HG03521 (cell line): Measurements from ENCODE around the gene GLT6D1.

Experiments
- ATAC-seq: cut with Tn5 transposase; IDR thresholded peaks from one replicate; pipeline ENCODE4 v1.9.1; 2021; ENCODE audit warnings: mild to moderate bottlenecking, moderate library complexity; ENCODE audit not compliant: unreplicated experiment

Gene GLT6D1

DNA sequence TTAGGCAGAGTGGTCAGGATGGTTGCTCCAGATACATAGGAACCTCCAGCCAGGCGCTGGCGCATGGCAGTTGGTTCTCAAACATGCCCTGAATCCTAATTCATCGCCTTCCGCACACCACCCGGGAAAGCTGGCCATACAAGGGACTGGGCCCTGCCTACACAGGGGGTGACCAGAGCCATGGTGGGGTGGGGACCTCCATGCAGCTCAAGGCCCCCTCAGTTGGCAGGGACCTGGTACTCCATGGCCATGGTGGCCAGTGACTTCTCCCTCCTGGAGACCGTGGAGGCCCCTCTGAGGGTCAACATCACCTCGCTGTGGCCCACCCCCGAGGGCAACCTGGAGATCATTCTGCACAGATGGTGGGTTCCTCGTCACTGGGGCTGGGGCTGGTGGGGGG, 51.0 kb downstream of the GLT6D1 start:
- ATAC-seq = no peak

DNA sequence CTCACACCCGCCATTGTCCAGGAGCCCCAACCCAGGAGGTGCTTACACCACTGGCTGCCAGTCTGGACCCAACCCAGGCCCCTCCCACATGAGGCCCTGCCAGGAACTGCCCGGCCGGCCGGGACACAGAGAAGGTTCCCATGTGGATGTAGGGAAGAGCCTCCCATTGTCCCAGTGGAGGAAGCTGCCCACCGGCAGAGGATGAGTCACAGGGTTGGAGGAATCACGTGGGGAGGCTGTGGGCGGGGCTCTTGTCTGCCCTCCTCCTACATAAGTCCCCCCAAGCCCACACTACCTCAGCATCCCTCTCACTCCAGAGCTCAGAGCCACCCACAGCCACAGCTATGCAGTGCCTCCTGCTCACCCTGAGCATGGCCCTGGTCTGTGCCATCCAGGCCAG, 51.7 kb downstream of the GLT6D1 start:
- ATAC-seq = no peak

- ATAC-seq = no peak
Measured at GRCh38 chr9:135586601-135587109, 52.7 kb downstream of the GLT6D1 start.

GRCh38 chr9:135584934-135585333, 54.4 kb downstream of the GLT6D1 start:
- ATAC-seq = no peak

DNA sequence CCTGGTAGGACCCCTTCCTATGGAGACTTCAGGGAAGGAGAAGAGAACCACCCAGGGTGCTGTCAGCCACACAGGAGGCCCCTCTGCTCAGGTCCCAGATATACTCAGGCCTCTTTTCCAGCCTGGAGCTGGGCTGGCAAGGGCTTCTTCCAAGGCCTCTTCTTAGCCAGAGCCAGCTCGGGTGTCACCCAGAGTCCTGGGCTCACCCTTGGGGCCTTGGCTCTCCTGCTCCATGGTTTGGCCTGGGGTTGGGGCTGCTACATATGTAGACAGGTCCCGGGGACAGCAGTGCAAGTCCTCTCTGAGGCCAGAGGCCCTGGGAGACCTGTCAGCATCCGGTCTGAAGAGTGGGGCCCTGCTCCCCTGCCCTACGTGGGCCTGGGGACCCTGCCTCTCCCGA, 55.0 kb downstream of the GLT6D1 start:
- ATAC-seq = no peak

DNA sequence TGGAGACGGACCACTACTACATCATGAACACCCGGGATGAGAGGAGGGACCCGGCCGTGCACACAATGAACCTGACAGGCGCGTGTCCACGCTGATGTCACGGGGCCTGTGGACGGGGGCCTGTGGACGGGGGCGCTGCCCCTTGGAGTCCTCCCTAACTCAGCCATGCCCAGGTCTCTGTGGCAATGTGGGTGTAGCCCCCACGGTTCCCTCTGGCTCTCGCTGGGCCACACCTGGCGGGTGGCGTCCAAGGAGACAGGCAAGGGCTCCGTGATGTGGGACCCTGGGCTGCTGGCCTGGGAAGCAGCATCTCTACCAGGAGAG, 55.7 kb downstream of the GLT6D1 start:
- no peak for ATAC-seq

- no peak for ATAC-seq
Measured at GRCh38 chr9:135582966-135583687, 56.2 kb downstream of the GLT6D1 start.

DNA sequence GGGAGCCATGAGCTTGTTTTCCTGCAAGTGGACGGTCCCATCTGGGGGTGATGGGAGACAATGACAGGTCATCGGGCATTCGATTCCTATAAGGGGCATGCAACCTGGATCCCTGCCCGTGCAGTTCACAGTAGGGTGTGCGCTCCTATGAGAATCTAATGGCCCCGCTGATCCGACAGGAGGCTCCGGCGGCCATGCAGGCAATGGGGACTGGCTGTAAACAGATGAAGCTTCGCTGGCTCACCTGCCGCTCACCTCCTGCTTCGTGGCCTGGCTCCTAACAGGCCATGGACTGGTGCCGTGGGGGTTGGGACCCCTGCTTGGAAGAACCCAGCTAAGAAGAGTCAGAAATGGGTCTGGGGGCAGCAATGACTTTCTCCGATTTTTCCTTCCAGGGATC, 56.8 kb downstream of the GLT6D1 start:
- ATAC-seq = no peak

DNA sequence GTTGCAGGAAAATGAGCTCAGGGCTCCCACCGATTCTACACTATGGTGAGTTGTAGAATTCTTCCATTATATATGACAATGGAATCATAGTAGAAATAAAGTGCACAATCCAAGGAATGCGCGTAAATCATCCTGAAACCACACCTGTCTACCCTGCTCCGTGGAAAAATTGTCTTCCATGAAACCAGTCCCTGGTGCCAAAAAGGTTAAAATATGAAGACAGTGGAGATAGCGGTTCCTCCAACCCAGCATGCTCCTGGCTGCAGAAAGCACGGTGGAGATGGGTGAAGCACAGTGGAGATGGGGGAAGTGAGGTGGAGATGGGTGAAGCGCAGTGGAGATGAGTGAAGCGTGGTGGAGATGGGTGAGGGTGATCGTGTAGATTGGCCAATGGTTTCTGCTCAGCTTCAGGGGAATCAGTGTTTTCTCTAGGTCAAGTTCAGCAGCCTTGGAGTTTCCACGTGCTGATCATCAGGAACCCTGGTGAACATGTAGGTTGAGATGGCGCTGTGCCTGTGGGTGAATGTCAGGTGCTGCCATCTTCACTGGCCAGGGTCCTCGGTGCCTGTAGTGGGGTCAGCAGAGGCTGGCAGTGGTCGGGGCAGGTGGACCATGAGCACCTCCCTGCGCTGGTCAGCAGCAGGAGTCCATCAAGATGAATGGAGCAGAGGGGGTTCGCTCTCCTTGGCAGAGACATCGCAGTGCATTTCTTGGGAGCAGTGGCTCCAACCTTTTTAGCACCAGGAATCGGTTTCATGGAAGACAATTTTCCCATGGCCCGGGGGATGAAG, 57.5 kb downstream of the GLT6D1 start:
- no peak for ATAC-seq

DNA sequence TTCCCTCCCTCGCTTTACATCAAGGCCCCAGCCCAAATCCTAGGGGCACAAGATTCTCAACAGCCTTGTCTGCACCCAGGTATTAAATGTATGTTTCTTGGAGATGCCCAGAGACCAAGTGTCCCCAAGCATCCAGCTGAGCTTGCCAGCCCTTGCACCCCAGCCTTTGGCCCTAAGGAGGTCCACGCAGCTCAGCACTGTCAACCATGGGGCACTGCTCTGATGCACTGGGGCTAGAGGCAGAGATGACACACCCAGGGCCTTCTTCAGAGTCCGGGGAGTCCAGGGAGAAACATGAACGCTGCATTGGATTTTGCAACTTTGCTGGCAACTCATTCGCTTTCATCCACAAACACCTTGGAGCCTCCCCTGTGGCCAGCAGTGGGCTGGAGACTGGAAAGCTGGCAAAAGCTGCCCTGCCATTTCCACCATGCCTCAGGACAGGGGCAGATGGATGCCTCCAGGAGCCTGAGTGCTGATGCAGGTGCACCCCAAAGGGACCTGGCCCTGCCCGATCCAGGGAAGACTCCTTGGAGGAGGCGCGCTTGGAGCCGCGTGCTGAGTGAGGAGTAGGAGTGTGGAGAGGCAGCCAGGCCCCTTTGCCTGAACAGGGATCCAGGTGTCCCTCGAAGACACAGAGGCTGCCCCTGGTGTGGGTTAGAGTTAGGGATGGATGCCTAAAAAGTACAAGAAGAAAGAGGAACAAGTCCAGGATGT, 58.5 kb downstream of the GLT6D1 start:
- no peak for ATAC-seq

DNA sequence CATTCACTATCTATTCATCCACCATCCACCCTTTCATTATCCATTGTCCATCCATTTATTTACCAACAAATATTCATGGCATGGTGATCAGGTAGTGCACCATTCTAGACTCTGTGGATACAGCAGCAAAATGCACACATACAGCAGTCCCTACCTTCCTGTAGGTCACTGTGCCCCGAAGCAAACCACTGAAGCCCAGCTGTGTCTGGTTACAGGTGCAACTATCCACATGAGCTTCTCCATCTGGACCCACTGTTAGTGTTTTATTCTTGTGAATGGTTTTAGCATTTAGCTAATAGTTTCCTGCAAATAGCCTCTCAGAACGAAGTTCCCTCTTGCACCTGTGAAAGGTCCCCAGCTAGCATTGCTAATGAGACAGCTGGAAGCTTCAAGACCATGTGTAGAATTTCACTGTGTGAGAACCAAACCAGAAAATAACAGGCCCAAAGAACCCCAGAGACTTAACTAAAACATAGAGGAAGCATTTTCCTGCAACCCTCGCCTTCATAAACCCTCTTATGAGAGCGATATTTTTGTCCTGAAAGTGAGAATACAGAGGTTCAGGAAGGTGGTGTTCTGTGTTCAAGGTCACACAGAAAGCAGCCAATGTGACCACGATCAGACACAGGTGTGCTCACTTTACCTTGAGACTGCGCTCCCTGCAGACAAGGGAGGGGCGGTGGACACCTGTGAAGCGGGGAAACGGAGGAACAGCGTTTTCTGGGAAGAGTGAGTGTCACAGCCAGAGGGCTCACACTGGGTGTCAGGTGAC, 59.3 kb downstream of the GLT6D1 start:
- no peak for ATAC-seq

- no peak for ATAC-seq
Measured at GRCh38 chr9:135579356-135579755, 60.0 kb downstream of the GLT6D1 start.

- no peak for ATAC-seq
Measured at GRCh38 chr9:135577256-135577655, 62.1 kb downstream of the GLT6D1 start.

- ATAC-seq = no peak
Measured at GRCh38 chr9:135575995-135576631, 63.2 kb downstream of the GLT6D1 start.

DNA sequence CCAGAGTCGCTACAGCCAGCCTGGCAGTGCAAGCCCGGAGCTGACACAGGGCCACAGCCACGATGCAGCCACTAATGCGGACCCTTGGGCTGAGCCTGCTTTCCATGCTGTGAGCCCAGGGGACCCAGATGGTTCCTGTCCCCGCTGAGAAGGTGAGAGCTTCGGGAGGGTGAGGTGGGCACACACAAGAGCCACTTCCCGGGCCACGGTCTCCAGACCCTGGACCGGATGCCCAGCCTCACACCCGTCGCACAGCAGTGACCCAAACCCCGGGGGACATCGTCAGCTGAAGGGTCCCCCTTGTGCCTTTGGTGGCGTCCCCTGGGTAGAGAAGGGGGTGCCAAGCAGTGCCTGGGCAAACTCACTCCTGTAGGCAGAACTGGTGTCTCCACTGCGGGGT, 64.4 kb downstream of the GLT6D1 start:
- ATAC-seq = no peak

- no peak for ATAC-seq
Measured at GRCh38 chr9:135574331-135574730, 65.0 kb downstream of the GLT6D1 start.
